MM.1S (cell line): Measurements from ENCODE around the gene SYCN.
"Not testable (repeated sequence)": the region's sequence is repeated elsewhere in the genome, so short reads cannot be mapped to it uniquely, and the experiment has no call there.

Experiments used
- CTCF ChIP-seq: fragments of 300-600 bp; sonication (generic); IDR thresholded peaks from 2 replicates; pipeline ENCODE4 v1.5.1; 2016; ENCODE audit warnings: antibody characterized with exemption, low read length, mixed read lengths
- EZH2 ChIP-seq: fragments of 300-600 bp; sonication (generic); optimal IDR thresholded peaks from 2 replicates; pipeline ENCODE3; 2017; ENCODE audit warnings: low read depth, mild to moderate bottlenecking, antibody characterized with exemption, low read length, mixed read lengths

DNA sequence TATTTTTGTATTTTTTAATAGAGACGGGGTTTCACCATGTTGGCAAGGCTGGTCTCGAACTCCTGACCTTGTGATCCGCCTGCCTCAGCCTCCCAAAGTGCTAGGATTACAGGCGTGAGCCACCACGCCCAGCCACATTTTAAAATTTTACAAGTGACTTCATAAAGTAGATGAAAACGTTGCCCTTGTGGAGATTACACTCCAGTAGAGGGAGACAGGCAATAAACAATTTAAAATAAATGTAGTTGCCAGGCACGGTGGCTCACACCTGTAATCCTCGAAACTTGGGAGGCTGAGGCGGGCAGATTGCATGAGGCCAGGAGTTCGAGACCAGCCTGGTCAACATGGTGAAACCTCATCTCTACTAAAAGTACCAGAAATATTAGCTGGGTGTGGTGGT, 15.0 kb upstream of the SYCN start:
- TF ChIP-seq CTCF, EZH2: not testable (repeated sequence)
